Mucosa of rectum (tissue), 2 donors: ENCODE measurements around the gene YBX3.

Source experiments
- H3K27ac ChIP-seq, 2 donors: one replicate each; pipeline ENCODE4 v1.7.0; 2013; ENCODE audit warnings: inconsistent platforms in 2 of 2, low read depth in 2 of 2, low read length in 2 of 2
- H3K27me3 ChIP-seq, 2 donors: one replicate each; pipeline ENCODE4 v1.7.0; 2013; ENCODE audit warnings: low read length in 2 of 2; ENCODE audit not compliant: control insufficient read depth in 2 of 2, insufficient read depth in 2 of 2
- H3K36me3 ChIP-seq, 2 donors: one replicate each; pipeline ENCODE4 v1.7.0; 2013; ENCODE audit warnings: low read length in 2 of 2; ENCODE audit not compliant: control insufficient read depth in 2 of 2, insufficient read depth in 2 of 2
- H3K4me1 ChIP-seq, 2 donors: one replicate each; pipeline ENCODE4 v1.7.0; 2013; ENCODE audit warnings: low read length in 2 of 2, mild to moderate bottlenecking in 1 of 2; ENCODE audit not compliant: control insufficient read depth in 2 of 2, insufficient read depth in 2 of 2
- H3K4me3 ChIP-seq, 2 donors: one replicate each; pipeline ENCODE4 v1.7.0; 2013; ENCODE audit warnings: low read length in 2 of 2
- H3K9ac ChIP-seq, 2 donors: one replicate each; pipeline ENCODE4 v1.7.0; 2013; ENCODE audit warnings: low read length in 2 of 2, low read depth in 1 of 2, mild to moderate bottlenecking in 1 of 2
- H3K9me3 ChIP-seq, 2 donors: one replicate each; pipeline ENCODE4 v1.7.0; 2013; ENCODE audit warnings: low read length in 2 of 2; ENCODE audit not compliant: control insufficient read depth in 2 of 2
- donor health status: healthy.
- donor health status: Normal muscosa, but diverticular disease.

Gene YBX3

DNA sequence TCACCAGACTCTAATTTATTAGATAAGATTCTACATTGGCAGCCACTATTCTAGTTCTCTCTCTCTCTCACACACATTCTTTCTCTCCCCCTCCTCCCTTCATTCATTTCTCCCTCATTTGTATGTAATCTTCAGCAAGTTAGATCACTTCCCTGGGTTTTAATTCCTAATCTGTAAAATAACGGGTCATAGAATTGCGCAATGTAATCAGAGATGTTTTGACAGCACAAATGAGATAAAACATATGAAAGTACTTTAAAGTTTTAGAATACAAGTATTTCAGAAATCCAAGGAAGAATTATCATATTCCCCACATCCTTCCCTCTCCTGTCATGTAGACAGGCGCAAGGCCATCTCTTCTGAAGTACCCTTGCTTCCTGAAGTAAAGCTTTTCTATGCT, 70.9 kb downstream of the YBX3 start:
- peaks cover 0 to 2% of the 10 kb centered on the region in 2 donors for H3K9me3 ChIP-seq

More for the DNA sequence above, 70.9 kb downstream of the YBX3 start:
- Histone ChIP-seq H3K27me3 (no peaks in the 10 kb centered on the region), H3K4me1 (peaks cover 0 to 12% of the 10 kb centered on the region in 2 donors), H3K9ac (no peak overlapping the region), H3K4me3 (no peak overlapping the region), H3K36me3 (no peaks in the 10 kb centered on the region), H3K27ac (peak overlapping the region in 1 of 2 donors; percentile 35)
